C1 segment of cervical spinal cord (tissue), 14 donors: Measurements from ENCODE around the gene FAM193A.
"Not testable (repeated sequence)": the region's sequence is repeated elsewhere in the genome, so short reads cannot be mapped to it uniquely, and the experiment has no call there.

Source experiments
- DNase-seq, 14 donors: peaks; one replicate each; lab custom pipeline; 2025; lab: John Stamatoyannopoulos, UW

FAM193A gene

DNA sequence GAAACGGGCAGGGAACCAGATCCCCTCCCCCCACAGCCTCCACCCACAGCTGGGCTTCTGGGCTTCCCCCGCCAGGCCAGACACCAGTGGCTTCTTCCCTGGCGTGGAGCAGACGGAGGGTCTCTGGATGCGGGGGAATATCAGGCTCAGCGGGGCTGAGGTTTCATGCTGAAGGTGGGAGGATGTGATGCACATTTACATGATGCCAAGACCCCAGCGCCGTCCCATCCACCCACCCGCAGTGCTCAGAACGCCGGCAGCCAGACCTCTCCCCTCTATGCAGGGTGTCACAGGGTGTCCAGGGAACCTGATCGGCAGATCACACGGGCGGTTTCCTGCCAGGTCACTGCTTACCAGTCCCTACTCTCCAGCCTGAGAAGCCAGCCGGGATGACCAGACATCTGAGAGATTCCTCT lies 232.5 kb downstream of the FAM193A start:
- no peak for DNase-seq

DNA sequence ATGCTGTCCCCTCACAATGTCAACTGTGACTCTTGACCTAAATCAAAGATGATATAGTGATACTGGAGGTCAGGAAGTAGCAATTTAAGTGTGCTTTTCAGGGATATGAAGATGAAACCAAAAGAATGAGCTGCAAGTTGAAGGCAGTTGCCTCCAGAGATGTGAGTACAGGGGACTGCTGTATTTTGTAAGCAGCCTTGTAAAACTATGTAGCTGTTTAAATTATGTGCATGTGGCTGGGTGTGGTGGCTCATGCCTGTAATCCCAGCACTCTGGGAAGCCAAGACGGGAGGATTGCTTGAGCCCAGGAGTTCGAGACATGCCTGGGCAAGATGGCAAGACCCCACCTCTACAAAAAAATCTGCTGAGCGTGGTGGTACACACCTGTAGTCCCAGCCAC lies 234.8 kb downstream of the FAM193A start:
- no peak for DNase-seq

DNA sequence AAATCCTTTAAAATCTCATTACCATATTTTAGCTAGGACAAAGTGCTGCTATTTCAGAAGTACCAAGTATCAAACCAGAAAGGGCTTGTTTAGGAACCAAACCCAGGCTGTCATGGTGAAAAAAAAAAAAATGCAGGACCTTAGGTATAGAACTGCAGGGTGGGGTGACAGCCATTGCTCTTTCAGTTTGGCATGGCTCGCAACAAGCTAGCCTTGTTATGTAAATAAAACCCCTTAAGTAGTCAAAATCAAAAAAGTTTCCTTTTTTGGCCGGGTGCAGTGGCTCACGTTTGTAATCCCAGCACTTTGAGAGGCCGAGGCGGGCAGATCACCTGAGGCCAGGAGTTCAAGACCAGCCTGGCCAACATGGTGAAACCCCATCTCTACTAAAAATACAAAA lies 244.2 kb downstream of the FAM193A start:
- not testable (repeated sequence) for DNase-seq

DNA sequence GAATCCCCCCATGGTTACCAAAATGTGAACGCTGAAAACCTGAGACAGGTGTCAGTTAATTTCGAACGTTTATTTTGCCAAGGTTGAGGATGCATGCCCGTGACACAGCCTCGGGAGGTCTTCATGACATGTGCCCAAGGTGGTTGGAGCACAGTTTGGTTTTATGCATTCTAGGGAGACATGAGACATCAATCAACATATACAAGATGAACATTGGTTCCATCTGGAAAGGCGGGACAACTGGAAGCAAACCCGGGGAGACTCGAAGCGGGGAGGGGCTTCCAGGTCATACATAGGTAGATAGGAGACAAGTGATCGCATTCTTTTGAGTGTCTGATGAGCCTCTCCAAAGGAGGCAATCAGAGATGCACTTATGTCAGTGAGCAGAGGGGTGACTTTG lies 245.5 kb downstream of the FAM193A start:
- no peak for DNase-seq
